22Rv1 (cell line): ENCODE data around the gene KCNJ14.

Experiments
- H3K27ac ChIP-seq: fragments of 450-650 bp; 2 replicates; pipeline ENCODE4 v1.5.1; 2017
- ZFX ChIP-seq: fragments of 450-650 bp; IDR thresholded peaks from 2 replicates; pipeline ENCODE4 v1.6.1; 2017; ENCODE audit warnings: antibody characterized with exemption, borderline replicate concordance
- TF ChIP-seq, protein P1 (sequence below): fragments of 450-650 bp; IDR thresholded peaks from 2 replicates; pipeline ENCODE4 v1.5.1; 2017; ENCODE audit warnings: mild to moderate bottlenecking

The KCNJ14 gene

GRCh38 chr19:48452289-48453190 lies 2.8 kb upstream of the KCNJ14 start:
- H3K27ac ChIP-seq: no peak overlapping the region
- TF ChIP-seq, protein P1, sequence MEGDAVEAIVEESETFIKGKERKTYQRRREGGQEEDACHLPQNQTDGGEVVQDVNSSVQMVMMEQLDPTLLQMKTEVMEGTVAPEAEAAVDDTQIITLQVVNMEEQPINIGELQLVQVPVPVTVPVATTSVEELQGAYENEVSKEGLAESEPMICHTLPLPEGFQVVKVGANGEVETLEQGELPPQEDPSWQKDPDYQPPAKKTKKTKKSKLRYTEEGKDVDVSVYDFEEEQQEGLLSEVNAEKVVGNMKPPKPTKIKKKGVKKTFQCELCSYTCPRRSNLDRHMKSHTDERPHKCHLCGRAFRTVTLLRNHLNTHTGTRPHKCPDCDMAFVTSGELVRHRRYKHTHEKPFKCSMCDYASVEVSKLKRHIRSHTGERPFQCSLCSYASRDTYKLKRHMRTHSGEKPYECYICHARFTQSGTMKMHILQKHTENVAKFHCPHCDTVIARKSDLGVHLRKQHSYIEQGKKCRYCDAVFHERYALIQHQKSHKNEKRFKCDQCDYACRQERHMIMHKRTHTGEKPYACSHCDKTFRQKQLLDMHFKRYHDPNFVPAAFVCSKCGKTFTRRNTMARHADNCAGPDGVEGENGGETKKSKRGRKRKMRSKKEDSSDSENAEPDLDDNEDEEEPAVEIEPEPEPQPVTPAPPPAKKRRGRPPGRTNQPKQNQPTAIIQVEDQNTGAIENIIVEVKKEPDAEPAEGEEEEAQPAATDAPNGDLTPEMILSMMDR: no peak
- TF ChIP-seq ZFX: no peak

- no peak overlapping the region for H3K27ac ChIP-seq
- no peak for TF ChIP-seq ZFX
- TF ChIP-seq, protein P1: no peak
These were observed 1.1 kb upstream of the KCNJ14 start for GRCh38 chr19:48454150-48454730.

GRCh38 chr19:48455908-48456562 lies 661 bp downstream of the KCNJ14 start:
- TF ChIP-seq, protein P1: no peak
- TF ChIP-seq ZFX: no peak
- H3K27ac ChIP-seq: no peak overlapping the region

- no peak overlapping the region for H3K27ac ChIP-seq
- TF ChIP-seq ZFX: no peak
- TF ChIP-seq, protein P1: no peak
These were observed 1.5 kb downstream of the KCNJ14 start for GRCh38 chr19:48456864-48457263.

GRCh38 chr19:48458016-48458415 lies 2.6 kb downstream of the KCNJ14 start:
- no peak overlapping the region for H3K27ac ChIP-seq
- TF ChIP-seq, protein P1: no peak
- TF ChIP-seq ZFX: no peak

GRCh38 chr19:48461651-48461981 lies 6.2 kb downstream of the KCNJ14 start:
- TF ChIP-seq, protein P1: no peak
- TF ChIP-seq ZFX: no peak
- no peak overlapping the region for H3K27ac ChIP-seq
